Measurements from ENCODE around the gene FBN1. TPM values are rescaled to one million over a fixed set of nuclear protein-coding genes. Genes with fewer than 3 reads are reported as not detected.

FBN1 gene
- total RNA-seq, 4 donors from 2014 or later = 13.0 to 28.0 (median 20.9) TPM

GRCh38 chr15:48473667-48474066 lies 171.8 kb downstream of the FBN1 start:
- in situ Hi-C loops (cut with MboI; ENCODE audit: low sequenced_read_pairs in 4 of 4) (no loop called here), intact Hi-C loops (cut with DNase I; ENCODE audit: low total_unique reads) (no loop called here)
- peaks cover 0 to 3% of the 10 kb centered on the region in 2 donors for H3K4me1 ChIP-seq
- H3K36me3 ChIP-seq = no peaks in the 10 kb centered on the region
- H3K27me3 ChIP-seq = no peaks in the 10 kb centered on the region
- H3K4me3 ChIP-seq = no peak overlapping the region
- TF ChIP-seq POLR2A (IDR thresholded peaks at IDR 0.05) = no peak
- no peak for TF ChIP-seq CTCF (IDR thresholded peaks at IDR 0.05 in 4 of 5, conservative IDR thresholded peaks at IDR 0.05 in 1 of 5)
- no peak for ATAC-seq
- no peaks in the 10 kb centered on the region for H3K9me3 ChIP-seq
- H3K27ac ChIP-seq = no peak overlapping the region
- DNase-seq = no peak

GRCh38 chr15:48472756-48473155 lies 172.8 kb downstream of the FBN1 start:
- H3K4me1 ChIP-seq = peaks cover 0 to 3% of the 10 kb centered on the region in 2 donors
- no peak overlapping the region for H3K4me3 ChIP-seq
- TF ChIP-seq CTCF (IDR thresholded peaks at IDR 0.05 in 4 of 5, conservative IDR thresholded peaks at IDR 0.05 in 1 of 5) (no peak), POLR2A (IDR thresholded peaks at IDR 0.05) (no peak)
- ATAC-seq (no peak), DNase-seq (no peak)
- H3K9me3 ChIP-seq = no peaks in the 10 kb centered on the region
- intact Hi-C loops (cut with DNase I; ENCODE audit: low total_unique reads) (no loop called here), in situ Hi-C loops (cut with MboI; ENCODE audit: low sequenced_read_pairs in 4 of 4) (no loop called here)
- no peak overlapping the region for H3K27ac ChIP-seq
- no peaks in the 10 kb centered on the region for H3K36me3 ChIP-seq
- no peaks in the 10 kb centered on the region for H3K27me3 ChIP-seq

- no peak overlapping the region for H3K4me3 ChIP-seq
- H3K27ac ChIP-seq = no peak overlapping the region
- in situ Hi-C loops (cut with MboI; ENCODE audit: low sequenced_read_pairs in 4 of 4) (no loop called here), intact Hi-C loops (cut with DNase I; ENCODE audit: low total_unique reads) (no loop called here)
- peaks cover 0 to 3% of the 10 kb centered on the region in 2 donors for H3K4me1 ChIP-seq
- ATAC-seq = peak in 1 of 2 donors; percentile 56
- H3K36me3 ChIP-seq = no peaks in the 10 kb centered on the region
- H3K9me3 ChIP-seq = no peaks in the 10 kb centered on the region
- DNase-seq = no peak
- H3K27me3 ChIP-seq = no peaks in the 10 kb centered on the region
- no peak for TF ChIP-seq POLR2A (IDR thresholded peaks at IDR 0.05)
- TF ChIP-seq CTCF (IDR thresholded peaks at IDR 0.05 in 4 of 5, conservative IDR thresholded peaks at IDR 0.05 in 1 of 5) = no peak
These were observed 174.4 kb downstream of the FBN1 start for GRCh38 chr15:48471073-48471472.

GRCh38 chr15:48470096-48470495 lies 175.4 kb downstream of the FBN1 start:
- in situ Hi-C loops (cut with MboI; ENCODE audit: low sequenced_read_pairs in 4 of 4) = no loop called here
- ATAC-seq (no peak), DNase-seq (no peak)
- intact Hi-C loops (cut with DNase I; ENCODE audit: low total_unique reads) = no loop called here
- Histone ChIP-seq H3K27ac (no peak overlapping the region), H3K36me3 (peaks cover 0 to 4% of the 10 kb centered on the region in 2 donors), H3K27me3 (no peaks in the 10 kb centered on the region), H3K9me3 (no peaks in the 10 kb centered on the region), H3K4me1 (peaks cover 0 to 3% of the 10 kb centered on the region in 2 donors), H3K4me3 (no peak overlapping the region)
- TF ChIP-seq POLR2A (IDR thresholded peaks at IDR 0.05) (no peak), CTCF (IDR thresholded peaks at IDR 0.05 in 4 of 5, conservative IDR thresholded peaks at IDR 0.05 in 1 of 5) (no peak)

- intact Hi-C loops (cut with DNase I; ENCODE audit: low total_unique reads) (no loop called here), in situ Hi-C loops (cut with MboI; ENCODE audit: low sequenced_read_pairs in 4 of 4) (no loop called here)
- TF ChIP-seq CTCF (IDR thresholded peaks at IDR 0.05 in 4 of 5, conservative IDR thresholded peaks at IDR 0.05 in 1 of 5) (no peak), POLR2A (IDR thresholded peaks at IDR 0.05) (no peak)
- no peaks in the 10 kb centered on the region for H3K9me3 ChIP-seq
- no peak for ATAC-seq
- H3K4me3 ChIP-seq = no peak overlapping the region
- peaks cover 0 to 3% of the 10 kb centered on the region in 2 donors for H3K4me1 ChIP-seq
- no peak for DNase-seq
- H3K36me3 ChIP-seq = peaks cover 0 to 4% of the 10 kb centered on the region in 2 donors
- no peaks in the 10 kb centered on the region for H3K27me3 ChIP-seq
- no peak overlapping the region for H3K27ac ChIP-seq
These were observed 175.8 kb downstream of the FBN1 start for GRCh38 chr15:48469681-48470080.

Data from gastrocnemius medialis (tissue), 4 donors.